ENCODE data around the gene RORC.
"Not testable (repeated sequence)": the region's sequence is repeated elsewhere in the genome, so short reads cannot be mapped to it uniquely, and the experiment has no call there.

Gene RORC

DNA sequence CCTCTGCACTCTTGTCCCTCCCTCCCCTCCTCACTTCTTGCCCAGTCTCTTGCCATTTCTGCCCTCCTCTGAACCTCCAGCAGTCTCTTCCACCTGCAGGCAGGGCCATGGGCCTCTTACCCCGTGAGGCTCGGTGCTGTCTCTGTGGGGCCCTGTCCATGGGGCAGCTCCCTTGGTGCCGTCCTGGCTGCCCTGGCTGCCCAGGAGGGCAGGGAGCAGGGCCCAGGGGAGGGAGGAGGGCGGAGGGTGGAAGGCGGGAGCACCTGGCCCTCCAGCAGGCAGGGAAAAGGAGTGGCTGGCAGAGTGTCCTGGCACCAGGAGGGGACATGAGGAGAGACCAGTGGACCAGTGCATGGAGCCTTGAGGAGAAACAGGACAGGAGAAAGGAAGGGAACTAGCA, at the start of gene RORC:
TSS of gene RORC (minus strand) at position 198 of the 400 bp plus-strand sequence. CDS start at position 160, 38 bp downstream.
- DNase-seq, result no peak

DNA sequence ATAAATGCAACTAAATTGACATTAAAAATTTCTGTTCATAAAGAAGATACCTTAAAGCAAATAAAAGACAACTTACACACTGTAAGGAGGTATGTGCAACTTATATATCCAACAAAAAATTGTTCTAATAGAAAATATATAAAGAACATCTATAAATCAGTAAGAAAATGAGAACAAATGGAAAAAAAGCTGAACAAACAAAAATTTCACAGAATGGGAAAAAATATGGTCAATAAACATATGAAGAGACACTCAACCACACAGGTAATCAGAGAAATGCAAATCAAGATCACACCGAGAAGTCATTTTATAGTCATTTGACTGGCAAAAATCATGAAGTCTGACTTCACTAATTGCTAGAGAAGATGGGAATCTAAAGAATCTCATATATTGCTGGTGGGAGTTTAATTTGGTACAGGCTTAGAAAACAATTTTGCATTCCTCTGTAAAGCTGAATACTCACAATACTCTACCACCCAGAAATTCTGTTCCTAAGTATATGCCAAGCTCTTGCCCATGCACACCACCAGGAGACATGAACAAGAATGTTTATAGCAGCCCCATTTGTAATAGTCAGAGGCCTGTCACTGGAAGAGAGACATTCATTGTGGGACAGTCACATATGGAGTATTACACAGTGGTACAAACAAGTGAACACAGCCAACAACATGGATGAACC, 44.0 kb upstream of the RORC start:
- no peak for DNase-seq

GRCh38 chr1:151872776-151873175, 41.2 kb upstream of the RORC start:
- not testable (repeated sequence) for DNase-seq

DNA sequence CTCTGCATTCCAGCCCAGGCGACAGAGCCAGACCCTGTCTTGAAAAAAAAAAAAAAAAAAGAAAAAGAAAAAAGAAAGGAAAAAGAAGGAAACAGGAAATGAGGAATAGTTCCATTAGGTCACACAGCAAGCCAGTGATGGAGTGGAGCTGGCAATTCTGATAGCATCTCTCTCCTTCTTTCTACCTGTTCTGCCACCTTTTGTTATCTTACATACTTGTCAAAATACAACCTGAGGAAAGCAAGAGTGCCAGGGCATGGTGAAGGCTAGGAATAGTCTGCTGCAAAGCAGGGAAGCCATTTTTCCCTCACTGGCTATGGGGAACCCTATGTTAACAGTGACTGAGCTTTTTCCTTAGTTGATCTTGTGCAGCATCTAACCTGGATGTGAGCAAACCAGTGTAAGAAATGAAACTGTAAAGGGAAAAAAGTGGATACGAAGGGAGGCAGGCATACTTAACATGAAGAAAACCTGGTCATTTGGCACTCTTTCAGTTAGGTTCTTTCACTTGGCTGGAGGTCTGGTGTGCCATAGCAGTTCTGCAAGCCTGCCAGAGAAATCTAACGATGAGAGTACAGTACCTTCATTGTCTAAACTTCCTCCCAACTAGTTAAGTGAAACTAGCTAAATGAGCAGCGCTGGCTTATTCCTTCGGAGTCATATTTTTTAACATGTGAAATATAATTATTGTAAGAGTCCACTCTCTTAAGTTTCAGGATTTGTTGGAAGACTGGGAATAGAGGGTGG, 39.9 kb upstream of the RORC start:
- DNase-seq, result no peak

DNA sequence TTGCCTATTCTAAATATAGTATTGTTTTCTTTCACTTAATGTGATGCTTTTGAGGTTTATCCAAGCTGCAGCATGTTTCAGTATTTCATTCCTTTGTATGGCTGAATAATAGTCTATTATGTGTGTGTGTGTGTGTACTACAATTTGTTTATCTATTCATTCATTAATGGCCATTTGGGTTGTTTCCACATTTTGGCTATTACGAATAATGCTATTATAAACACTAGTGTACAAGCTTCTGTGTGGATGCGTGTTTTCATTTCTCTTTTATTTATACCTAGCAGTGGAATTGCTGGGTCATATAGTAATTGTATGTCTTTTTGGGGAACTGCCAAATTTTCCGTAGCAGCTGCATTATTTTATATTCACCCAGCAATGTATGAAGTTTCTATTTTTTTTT, 36.9 kb upstream of the RORC start:
- DNase-seq, result no peak

DNA sequence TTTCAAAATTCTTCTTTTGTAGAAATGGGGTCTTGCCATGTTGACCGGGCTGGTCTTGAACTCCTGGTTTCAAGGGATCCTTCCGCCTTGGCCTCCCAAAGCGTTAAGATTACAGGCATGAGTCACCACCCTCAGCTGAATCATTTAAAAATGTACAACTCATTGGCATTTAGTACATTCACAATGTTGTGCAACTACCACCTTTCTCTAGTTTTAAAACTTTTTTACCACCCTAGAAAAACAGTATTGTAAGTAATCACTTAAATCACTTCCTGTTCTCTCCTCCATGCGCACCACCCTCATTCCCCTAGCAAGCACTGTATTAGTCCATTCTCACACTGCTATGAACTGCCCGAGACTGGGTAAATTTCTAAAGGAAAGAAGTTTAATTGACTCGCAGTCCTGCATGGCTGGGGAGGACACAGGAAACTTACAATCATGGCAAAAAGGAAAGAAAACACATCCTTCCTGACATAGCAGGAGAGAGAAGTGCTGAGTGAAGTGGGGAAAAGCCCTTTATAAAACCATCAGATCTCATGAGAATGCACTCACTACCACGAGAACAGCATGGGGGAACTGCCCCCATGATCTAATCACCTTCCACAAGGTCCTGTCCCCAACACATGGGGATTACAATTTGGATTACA, 36.3 kb upstream of the RORC start:
- no peak for DNase-seq

DNA sequence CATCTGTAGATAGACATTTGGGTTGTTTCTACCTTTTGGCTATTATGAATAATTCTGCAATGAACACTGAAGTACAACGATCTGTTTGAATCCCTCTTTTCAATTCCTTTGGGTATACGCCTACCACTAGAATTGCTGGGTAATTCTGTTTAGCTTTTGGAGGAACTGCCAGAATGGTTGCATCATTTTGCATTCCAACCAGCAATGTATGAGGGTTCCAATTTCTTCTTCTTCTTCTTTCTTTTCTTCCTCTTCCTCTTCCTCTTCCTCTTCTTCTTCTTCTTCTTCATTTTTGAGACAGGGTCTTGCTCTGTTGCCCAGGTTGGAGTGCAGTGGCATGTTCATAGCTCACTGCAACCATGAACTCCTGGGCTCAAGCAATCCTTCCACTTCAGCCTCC, 35.7 kb upstream of the RORC start:
- DNase-seq, result no peak

GRCh38 chr1:151864411-151864810, 32.8 kb upstream of the RORC start:
- DNase-seq, result no peak

DNA sequence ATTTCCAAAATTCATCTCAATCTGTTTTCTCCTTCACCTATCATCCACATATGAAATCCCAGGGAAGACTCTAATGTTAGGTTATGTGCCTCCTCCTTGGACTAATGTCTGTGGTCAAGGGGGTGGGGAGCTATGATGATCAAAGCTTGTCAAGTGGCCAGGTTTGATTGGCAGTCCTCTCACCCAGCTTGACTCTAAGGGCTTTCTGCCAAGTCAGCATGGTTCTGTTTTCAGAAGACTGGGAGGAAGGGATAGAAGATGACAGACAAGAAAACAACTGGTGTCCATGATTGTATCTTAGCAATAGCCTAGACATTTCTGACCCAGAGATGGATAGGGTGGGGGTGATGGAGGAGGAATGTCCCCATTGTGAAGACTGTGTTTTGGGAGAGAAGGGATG, 31.0 kb upstream of the RORC start:
- DNase-seq, result no peak

DNA sequence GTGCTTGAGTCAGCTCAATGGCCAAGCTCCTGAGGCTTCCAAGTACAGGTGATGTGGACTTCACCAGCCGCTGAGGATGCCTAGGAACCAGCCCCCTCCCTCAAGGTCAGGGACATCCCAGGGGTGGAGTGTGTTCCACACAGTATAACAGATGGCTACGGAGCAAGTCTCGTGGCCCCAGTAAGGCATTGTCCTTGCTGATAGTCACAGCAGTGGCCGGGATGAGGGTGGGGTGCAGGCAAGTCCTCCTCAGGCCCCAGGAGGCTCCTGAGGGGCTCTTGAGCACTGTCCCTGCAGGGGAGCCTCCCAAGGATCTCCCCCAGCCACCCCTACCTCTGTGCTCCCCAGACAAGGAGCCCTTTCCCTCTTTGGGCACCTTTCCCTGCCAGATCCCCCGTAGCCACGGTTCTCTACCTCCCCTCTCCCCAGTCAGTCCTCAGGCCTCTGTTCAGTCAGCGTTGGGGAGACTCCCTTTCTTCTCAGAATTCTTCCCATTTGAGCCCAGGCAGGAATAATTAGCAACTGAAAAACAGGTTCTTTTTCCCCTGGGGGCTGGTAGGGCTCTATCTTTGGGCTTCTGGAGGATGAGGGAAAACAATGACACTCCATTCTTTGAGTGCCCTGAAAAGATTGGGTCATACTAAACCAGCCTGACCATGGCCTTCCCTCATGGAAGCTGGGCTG, 29.0 kb upstream of the RORC start:
- no peak for DNase-seq

DNA sequence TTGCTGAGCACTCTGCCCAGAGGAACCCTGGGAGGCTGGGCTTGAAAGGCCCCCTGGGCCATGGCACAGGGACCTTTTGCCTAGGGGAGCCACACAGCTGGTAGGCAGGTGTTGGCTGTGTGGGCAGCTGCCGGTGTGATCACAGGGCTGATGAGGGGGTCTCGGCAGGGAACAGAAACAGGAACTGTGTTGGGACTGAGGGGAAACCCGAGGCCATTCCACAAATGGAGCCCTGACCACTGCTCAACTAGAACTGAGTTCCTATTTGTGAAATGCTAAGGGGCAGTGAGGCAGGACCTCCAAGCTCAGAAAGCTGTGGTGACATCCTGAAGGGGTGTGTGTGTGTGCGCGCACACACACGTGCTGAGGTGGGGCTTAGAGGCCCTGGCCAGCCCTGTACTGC, 28.3 kb upstream of the RORC start:
- DNase-seq, result no peak

GRCh38 chr1:151858886-151859665, 27.5 kb upstream of the RORC start:
- no peak for DNase-seq

DNA sequence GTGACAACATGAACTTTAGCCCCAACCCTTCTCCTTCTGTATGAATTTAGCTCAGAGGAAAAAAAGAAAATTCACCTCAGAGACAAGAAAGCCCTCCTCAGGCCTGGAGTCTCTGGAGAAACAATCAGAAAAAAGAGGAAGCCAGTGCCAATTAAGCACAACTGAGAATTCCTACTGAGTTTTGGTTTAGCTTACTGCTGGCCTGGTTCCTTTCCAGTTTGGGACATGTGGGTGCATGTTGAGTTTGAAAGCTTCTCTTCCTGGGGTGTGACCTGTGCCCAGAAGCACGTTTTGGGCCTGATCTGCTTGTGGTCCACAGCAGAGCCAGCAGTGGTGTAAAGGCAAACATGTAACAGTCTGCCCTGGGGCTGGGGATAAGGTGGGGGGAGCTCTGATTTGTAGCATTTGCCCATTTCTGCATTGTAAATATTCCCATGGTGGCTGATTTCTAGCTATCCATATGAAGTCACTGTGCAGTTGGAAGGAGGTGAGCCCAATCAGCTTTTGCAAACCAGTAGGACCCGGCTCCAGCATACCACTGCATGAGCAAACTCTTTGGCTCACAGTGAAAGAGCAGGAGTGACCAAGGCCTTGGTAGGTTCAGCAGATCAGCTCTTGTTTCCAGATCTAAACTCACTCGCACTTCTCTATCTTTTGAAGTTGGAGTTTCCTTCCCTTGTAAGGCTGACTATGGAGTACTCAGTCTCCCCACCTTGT, 26.6 kb upstream of the RORC start:
- no peak for DNase-seq

DNA sequence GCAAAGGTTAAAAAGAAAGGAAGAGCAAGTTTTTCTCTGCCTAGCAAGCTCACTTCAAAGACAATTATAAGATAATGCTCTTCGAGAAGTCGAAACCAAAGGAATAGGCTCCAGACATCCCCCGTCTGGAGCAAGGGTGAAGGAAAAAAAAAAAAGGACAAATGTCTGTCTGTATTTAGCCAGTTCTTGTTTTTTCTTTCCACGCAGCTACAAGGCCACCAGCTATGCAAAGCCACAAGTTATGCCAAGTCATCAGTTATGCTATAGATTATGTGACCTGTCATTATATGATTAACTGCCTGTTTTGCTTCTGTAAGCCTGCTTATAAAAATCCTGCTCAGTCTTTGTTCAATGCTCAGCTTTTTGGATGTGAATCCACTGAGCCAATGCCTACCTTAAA, 24.3 kb upstream of the RORC start:
- no peak for DNase-seq

DNA sequence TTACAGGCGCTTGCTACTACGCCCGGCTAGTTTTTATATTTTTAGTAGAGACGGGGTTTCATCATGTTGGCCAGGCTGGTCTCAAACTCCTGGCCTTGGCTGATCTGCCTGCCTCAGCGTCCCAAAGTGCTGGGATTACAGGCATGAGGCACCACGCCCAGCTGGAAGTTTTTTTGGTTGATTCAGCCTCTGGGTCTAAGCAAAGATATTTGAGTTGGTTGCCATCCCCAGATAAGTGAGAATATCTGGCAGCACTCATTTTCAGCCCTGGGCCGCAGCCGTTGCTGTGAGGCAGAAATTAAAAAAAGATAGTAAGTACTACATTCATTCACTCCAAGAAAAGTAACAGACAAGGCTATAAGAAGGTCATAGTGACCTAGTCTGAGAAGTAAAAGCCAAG, 23.9 kb upstream of the RORC start:
- not testable (repeated sequence) for DNase-seq

GRCh38 chr1:151854658-151855057, 23.1 kb upstream of the RORC start:
- no peak for DNase-seq

DNA sequence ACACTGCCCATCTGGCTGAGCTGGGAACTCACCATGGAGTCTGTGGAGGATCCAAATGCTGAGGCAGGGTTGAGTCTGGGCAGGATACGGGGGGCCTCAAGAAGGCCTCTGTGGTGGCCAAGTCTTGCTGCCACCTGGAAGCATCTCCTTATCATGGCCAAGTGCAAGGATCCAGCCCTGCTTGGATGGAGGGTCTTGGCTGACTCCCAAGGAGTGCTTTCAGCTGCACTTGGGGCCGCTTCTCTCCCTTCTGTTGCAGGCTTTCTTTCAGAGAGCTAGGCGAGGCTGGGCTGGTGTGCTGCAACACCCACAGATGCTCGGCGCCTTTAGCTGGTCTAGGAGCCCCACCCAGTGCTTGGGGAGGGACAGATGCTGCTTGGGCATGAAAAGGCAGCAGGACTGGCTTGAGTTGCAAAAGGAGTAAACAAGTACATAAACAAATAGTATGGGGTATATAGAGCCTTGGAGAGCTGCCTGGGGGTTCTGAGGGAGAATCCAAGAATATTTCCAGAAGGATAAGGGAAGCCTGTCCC, 21.9 kb upstream of the RORC start, which contains the start of gene THEM5:
TSS of gene THEM5 (minus strand) at position 302 of the 533 bp plus-strand sequence. CDS start at position 155, 147 bp downstream.
- DNase-seq, result no peak

GRCh38 chr1:151852733-151853132, 21.1 kb upstream of the RORC start:
- DNase-seq, result no peak

GRCh38 chr1:151851886-151852285, 20.3 kb upstream of the RORC start:
- no peak for DNase-seq

DNA sequence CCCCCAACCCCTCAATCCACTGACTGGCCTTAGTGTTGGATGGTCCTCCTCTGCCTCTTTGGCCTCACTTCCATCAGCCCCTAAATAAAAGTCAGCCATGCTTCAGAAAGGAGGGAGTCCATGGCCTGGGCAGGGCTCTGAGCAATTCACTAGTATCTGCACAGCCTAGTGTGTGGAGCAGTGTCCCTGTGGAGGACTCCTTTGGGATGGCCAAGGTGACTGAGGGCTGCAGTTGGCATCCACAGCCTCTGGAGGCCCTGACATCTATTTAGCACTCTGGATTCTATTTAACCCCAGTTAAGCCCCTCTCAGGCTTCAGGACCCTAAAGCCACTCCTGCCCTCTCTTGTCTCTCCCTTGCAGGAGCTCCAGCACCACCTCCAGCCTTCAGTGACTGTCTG, 18.3 kb upstream of the RORC start:
- no peak for DNase-seq

- DNase-seq, result no peak
Measured at GRCh38 chr1:151849126-151849525, 17.5 kb upstream of the RORC start.
